ENCODE results near the gene AP5S1. TPM values are rescaled to one million over a fixed set of nuclear protein-coding genes. Genes with fewer than 3 reads are reported as not detected.

AP5S1 gene
- total and polyA plus RNA-seq, 7 donors = 11.0 to 25.2 (median 12.2) TPM

DNA sequence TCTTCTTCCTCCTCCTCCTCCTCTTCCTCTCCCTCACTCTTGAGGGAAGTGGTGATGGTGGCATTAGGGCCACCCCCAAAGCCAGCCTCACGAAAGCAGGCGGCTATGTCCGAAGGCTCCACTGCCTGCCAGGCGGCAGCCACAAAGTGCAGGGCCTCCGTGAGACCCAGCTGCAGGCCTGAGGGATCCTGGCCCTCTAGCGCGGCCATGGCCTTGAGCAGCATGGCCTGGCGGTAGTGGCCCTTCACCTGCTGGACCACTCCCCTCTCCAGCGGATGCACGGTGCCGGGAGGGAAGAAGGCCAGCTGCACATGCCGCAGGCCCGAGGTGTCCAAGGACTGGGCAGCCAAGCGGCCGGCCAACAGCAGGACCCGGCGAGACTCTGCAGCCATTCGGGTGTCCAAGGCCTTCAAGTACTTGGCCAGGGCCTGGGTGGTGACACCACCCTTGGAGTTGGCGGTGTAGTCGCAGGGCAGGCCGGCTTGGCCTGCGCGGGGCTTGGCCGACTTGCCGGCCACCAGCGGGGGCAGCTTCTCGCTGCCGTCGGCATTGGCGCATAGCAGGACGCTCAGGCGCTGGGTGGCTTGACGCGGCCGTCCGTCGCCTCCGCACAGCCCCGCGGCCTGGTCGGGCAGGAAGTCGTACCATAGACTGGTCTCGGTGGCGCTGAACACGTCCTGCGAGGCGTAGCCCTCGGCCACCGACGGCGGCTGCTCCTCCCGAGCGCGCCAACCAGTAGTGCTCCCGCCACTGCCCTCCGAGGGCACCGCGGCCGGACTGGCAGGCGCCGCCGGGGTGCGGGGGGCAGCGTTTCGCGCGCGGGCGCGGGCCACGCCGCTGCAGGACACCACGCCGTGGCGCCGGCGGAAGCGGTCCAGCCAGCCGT lies 34.9 kb upstream of the AP5S1 start:
- Histone ChIP-seq H3K27me3 (ENCODE audit: insufficient read depth in 3 of 3, low read length in 2 of 3) (no peaks in the 10 kb centered on the region), H3K27ac (peak overlapping the region; percentile 82), H3K4me3 (peak overlapping the region; percentile 79), H3K9me3 (no peaks in the 10 kb centered on the region), H3K36me3 (ENCODE audit: insufficient read depth in 1 of 2, low read depth in 1 of 2) (peaks cover 0 to 4% of the 10 kb centered on the region in 2 donors), H3K4me1 (peaks cover 35% of the 10 kb centered on the region)
- ATAC-seq (peak in 3 of 4 donors; percentile 5 to 10 (median 6)), DNase-seq (peak; percentile 43 to 64)
- TF ChIP-seq, protein P1, sequence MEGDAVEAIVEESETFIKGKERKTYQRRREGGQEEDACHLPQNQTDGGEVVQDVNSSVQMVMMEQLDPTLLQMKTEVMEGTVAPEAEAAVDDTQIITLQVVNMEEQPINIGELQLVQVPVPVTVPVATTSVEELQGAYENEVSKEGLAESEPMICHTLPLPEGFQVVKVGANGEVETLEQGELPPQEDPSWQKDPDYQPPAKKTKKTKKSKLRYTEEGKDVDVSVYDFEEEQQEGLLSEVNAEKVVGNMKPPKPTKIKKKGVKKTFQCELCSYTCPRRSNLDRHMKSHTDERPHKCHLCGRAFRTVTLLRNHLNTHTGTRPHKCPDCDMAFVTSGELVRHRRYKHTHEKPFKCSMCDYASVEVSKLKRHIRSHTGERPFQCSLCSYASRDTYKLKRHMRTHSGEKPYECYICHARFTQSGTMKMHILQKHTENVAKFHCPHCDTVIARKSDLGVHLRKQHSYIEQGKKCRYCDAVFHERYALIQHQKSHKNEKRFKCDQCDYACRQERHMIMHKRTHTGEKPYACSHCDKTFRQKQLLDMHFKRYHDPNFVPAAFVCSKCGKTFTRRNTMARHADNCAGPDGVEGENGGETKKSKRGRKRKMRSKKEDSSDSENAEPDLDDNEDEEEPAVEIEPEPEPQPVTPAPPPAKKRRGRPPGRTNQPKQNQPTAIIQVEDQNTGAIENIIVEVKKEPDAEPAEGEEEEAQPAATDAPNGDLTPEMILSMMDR (IDR thresholded peaks at IDR 0.05) = no peak
- intact Hi-C loops (cut with DNase I) = loop anchor here (2.0 to 10.0 kb wide), 5 partner anchors 37 to 302 kb away; partner anchors contain the start of genes AP5S1 (in 1 of the 2) and MAVS (in 1 of the 2)
- 10 to 16% (median 13%) methylated on average over 53 to 79 of the region's 79 CpGs for WGBS, 3 donors

DNA sequence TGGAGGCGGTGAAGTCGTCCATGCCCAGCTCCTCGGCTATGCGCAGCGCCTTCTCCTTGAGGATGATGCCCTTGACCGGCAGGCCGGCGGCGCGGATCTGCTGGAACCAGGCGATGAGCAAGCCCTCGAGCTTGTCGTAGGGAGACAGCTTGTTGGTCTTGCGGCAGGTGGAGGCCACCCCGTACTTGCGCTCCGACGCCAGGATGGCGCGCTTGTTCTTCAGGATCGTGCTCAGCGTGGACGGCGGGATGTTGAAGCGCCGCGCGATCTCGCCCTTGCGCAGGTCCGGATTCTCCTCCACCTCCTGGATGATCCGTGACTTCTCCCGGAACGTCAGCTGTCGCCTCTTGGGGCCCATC lies 34.2 kb upstream of the AP5S1 start:
- TF ChIP-seq, protein P1 (IDR thresholded peaks at IDR 0.05) = no peak
- no peaks in the 10 kb centered on the region for H3K27me3 ChIP-seq (ENCODE audit: insufficient read depth in 3 of 3, low read length in 2 of 3)
- DNase-seq (peak; percentile 61 to 81), ATAC-seq (peak; percentile 16 to 38 (median 24))
- peak overlapping the region; percentile 82 for H3K27ac ChIP-seq
- 0 to 3% (median 1%) methylated on average over 31 to 35 of the region's 35 CpGs for WGBS, 3 donors
- intact Hi-C loops (cut with DNase I) = loop anchor here (2.0 to 10.0 kb wide), 5 partner anchors 36 to 301 kb away; partner anchors contain the start of genes AP5S1 (in 1 of the 2) and MAVS (in 1 of the 2)
- H3K9me3 ChIP-seq = no peaks in the 10 kb centered on the region
- peaks cover 0 to 4% of the 10 kb centered on the region in 2 donors for H3K36me3 ChIP-seq (ENCODE audit: insufficient read depth in 1 of 2, low read depth in 1 of 2)
- H3K4me3 ChIP-seq = peak overlapping the region; percentile 79
- H3K4me1 ChIP-seq = peaks cover 30% of the 10 kb centered on the region

DNA sequence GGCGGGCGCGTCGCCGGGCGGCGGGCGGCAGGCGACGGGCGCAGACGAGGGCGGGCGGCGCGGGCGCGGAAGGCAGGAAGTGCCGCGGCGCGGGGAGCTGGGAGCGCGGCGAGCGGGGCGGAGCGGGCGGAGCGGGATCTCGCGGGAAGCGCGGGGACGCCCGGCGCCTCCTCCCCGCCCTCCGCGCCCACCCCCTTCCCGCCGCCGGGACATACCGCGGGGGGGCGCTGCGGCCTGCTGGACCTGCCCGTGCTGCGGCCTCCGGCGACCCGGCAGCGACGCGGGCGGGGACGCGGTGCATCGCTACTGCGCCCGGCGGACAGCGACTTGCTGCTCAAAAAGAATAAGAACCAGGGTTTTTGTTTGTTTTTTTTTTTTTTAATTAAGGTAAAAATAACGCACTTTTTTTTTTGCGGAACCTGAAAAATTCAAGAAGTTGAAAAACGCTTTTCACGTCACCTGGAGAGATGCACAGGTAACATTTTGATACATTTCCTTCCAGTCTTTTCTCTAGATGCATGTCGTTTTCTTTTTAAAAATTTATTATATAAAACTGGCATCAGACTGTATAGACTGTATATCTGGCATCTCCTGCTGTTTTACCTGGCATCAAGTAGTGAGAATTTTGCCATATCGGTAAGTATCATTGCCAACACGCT lies 33.6 kb upstream of the AP5S1 start, which contains the start of gene CENPB:
CENPB (minus strand) TSS at position 76 of the 659 bp plus-strand sequence. CDS start 257 bp downstream, outside the sequence.
- peaks cover 29% of the 10 kb centered on the region for H3K4me1 ChIP-seq
- H3K27me3 ChIP-seq (ENCODE audit: insufficient read depth in 3 of 3, low read length in 2 of 3) = no peaks in the 10 kb centered on the region
- H3K4me3 ChIP-seq = peak within 1 kb of the TSS; percentile 79
- H3K27ac ChIP-seq = peak within 1 kb of the TSS; percentile 82
- intact Hi-C loops (cut with DNase I) = loop anchor here (1.0 to 10.0 kb wide), 6 partner anchors 34 to 301 kb away; partner anchors contain the start of genes AP5S1 (in 2 of the 2) and MAVS (in 1 of the 2)
- H3K9me3 ChIP-seq = no peaks in the 10 kb centered on the region
- peak; percentile 95 to 96 (median 96) for ATAC-seq
- peak; percentile 94 for DNase-seq
- WGBS, 3 donors = 4 to 9% (median 7%) methylated on average over 25 to 66 of the region's 70 CpGs
- TF ChIP-seq, protein P1 (IDR thresholded peaks at IDR 0.05) = peak; percentile 86
- H3K36me3 ChIP-seq (ENCODE audit: insufficient read depth in 1 of 2, low read depth in 1 of 2) = peaks cover 0 to 4% of the 10 kb centered on the region in 2 donors

- WGBS, 3 donors = 71 to 81% (median 75%) methylated on average over 5 of the region's 5 CpGs
- no peaks in the 10 kb centered on the region for H3K27me3 ChIP-seq (ENCODE audit: insufficient read depth in 3 of 3, low read length in 2 of 3)
- H3K4me1 ChIP-seq = peaks cover 29% of the 10 kb centered on the region
- DNase-seq (peak in 1 of 2 donors; percentile 35), ATAC-seq (no peak)
- H3K9me3 ChIP-seq = no peaks in the 10 kb centered on the region
- no peak overlapping the region for H3K27ac ChIP-seq
- intact Hi-C loops (cut with DNase I) = loop anchor here (1.0 to 10.0 kb wide), 6 partner anchors 33 to 300 kb away; partner anchors contain the start of genes AP5S1 (in 2 of the 2) and MAVS (in 1 of the 2)
- H3K4me3 ChIP-seq = peak overlapping the region; percentile 58
- TF ChIP-seq, protein P1 (IDR thresholded peaks at IDR 0.05) = no peak
- H3K36me3 ChIP-seq (ENCODE audit: insufficient read depth in 1 of 2, low read depth in 1 of 2) = peaks cover 0 to 4% of the 10 kb centered on the region in 2 donors
These were observed 32.9 kb upstream of the AP5S1 start for GRCh38 chr20:3787324-3788014.

All from psoas muscle (tissue), 8 donors.